IMR-90 (cell line): ENCODE data around the gene SCARF2. TPM values are rescaled to one million over a fixed set of nuclear protein-coding genes. Genes with fewer than 3 reads are reported as not detected.

Experiments used
- ATAC-seq: fragments of 200-7000 bp; cut with Tn5 transposase; 2 replicates; pipeline ENCODE4 v1.9.1; 2020; ENCODE audit warnings: low read depth, mild to moderate bottlenecking, moderate library complexity
- BruUV-seq: library from RNA; stranded (reverse); fragments of 400-500 nt; replicated peaks from 2 replicates; lab custom pipeline; 2021; lab: Mats Ljungman, UMichigan
- CTCF ChIA-PET: fragments of 300-600 bp; formaldehyde crosslinking; extraction: SDS; loops from one replicate; lab custom pipeline; 2021; ENCODE audit warnings: antibody characterized with exemption; lab: Yijun Ruan, JAX
- POLR2A ChIA-PET: fragments of 300-600 bp; sonication (Branson Sonifier 250); formaldehyde crosslinking; loops from one replicate; lab custom pipeline; 2022; ENCODE audit warnings: antibody characterized with exemption; ENCODE audit not compliant: unreplicated experiment; lab: Charles Lee
- DNase-seq: peaks from one replicate; pipeline ENCODE4 v3.0.0; 2013
- H2AFZ ChIP-seq: replicated peaks from 2 replicates; pipeline ENCODE3; 2013; ENCODE audit warnings: low read length, mild to moderate bottlenecking; ENCODE audit not compliant: poor library complexity
- H2AK5ac ChIP-seq: 2 replicates; pipeline ENCODE4 v1.6.1; 2013; ENCODE audit warnings: low read depth, low read length, inconsistent platforms
- H2AK9ac ChIP-seq: replicated peaks from 2 replicates; pipeline ENCODE3; 2013; ENCODE audit warnings: mild to moderate bottlenecking, low read depth, low read length, moderate library complexity; ENCODE audit not compliant: poor library complexity
- H2BK120ac ChIP-seq: 2 replicates; pipeline ENCODE4 v1.6.1; 2013; ENCODE audit warnings: low read depth, low read length, inconsistent platforms
- H2BK15ac ChIP-seq: 3 replicates; pipeline ENCODE4 v1.6.1; 2013; ENCODE audit warnings: low read depth, low read length, inconsistent platforms
- H2BK20ac ChIP-seq: 2 replicates; pipeline ENCODE4 v1.6.1; 2013; ENCODE audit warnings: low read depth, mild to moderate bottlenecking, inconsistent platforms, low read length, moderate library complexity
- H2BK5ac ChIP-seq: 2 replicates; pipeline ENCODE4 v1.6.1; 2013; ENCODE audit warnings: mild to moderate bottlenecking, low read depth, low read length, inconsistent platforms; ENCODE audit not compliant: poor library complexity, severe bottlenecking
- H3K14ac ChIP-seq: replicated peaks from 2 replicates; pipeline ENCODE4 v1.6.1; 2013; ENCODE audit warnings: low read depth, low read length, inconsistent platforms
- H3K18ac ChIP-seq: 2 replicates; pipeline ENCODE4 v1.6.1; 2013; ENCODE audit warnings: low read depth, low read length, control low read depth
- H3K23ac ChIP-seq: 2 replicates; pipeline ENCODE4 v1.6.1; 2013; ENCODE audit warnings: low read depth, low read length, inconsistent platforms
- H3K27ac ChIP-seq: 2 replicates; pipeline ENCODE4 v1.5.1; 2013; ENCODE audit warnings: mild to moderate bottlenecking, control low read depth, low read length; ENCODE audit not compliant: insufficient read depth
- H3K27me3 ChIP-seq: 2 replicates; pipeline ENCODE4 v1.6.1; 2013; ENCODE audit warnings: low read length; ENCODE audit not compliant: control insufficient read depth, insufficient read depth
- H3K36me3 ChIP-seq: 2 replicates; pipeline ENCODE4 v1.6.1; 2013; ENCODE audit warnings: low read length, mixed read lengths; ENCODE audit not compliant: control insufficient read depth, insufficient read depth
- H3K4ac ChIP-seq: 2 replicates; pipeline ENCODE4 v1.6.1; 2013; ENCODE audit warnings: low read depth, low read length, inconsistent platforms
- H3K4me1 ChIP-seq: 2 replicates; pipeline ENCODE4 v1.6.1; 2013; ENCODE audit warnings: low read length, mixed read lengths; ENCODE audit not compliant: control insufficient read depth, insufficient read depth
- H3K4me2 ChIP-seq: 2 replicates; pipeline ENCODE4 v1.6.1; 2013; ENCODE audit warnings: low read depth, mild to moderate bottlenecking, control low read depth, low read length, moderate library complexity
- H3K4me3 ChIP-seq: 2 replicates; pipeline ENCODE4 v1.5.1; 2013; ENCODE audit warnings: low read depth, mild to moderate bottlenecking, control low read depth, low read length, moderate library complexity; ENCODE audit not compliant: insufficient read depth
- H3K56ac ChIP-seq: 2 replicates; pipeline ENCODE4 v1.6.1; 2013; ENCODE audit warnings: low read length, inconsistent platforms; ENCODE audit not compliant: insufficient read depth; ENCODE audit errors: extremely low read depth
- H3K79me1 ChIP-seq, 2 experiments: 2 replicates each; pipeline ENCODE4 v1.6.1; 2013; ENCODE audit warnings: low read length in 2 of 2, inconsistent platforms in 1 of 2, low read depth in 1 of 2
- H3K9ac ChIP-seq: 2 replicates; pipeline ENCODE4 v1.6.1; 2013; ENCODE audit warnings: low read depth, low read length, control low read depth
- H3K9me1 ChIP-seq: 2 replicates; pipeline ENCODE4 v1.6.1; 2013; ENCODE audit warnings: low read length, inconsistent platforms; ENCODE audit not compliant: insufficient read depth
- H3K9me3 ChIP-seq: 2 replicates; pipeline ENCODE4 v1.6.1; 2013; ENCODE audit warnings: low read length; ENCODE audit not compliant: control insufficient read depth, insufficient read depth
- H4K20me1 ChIP-seq: 2 replicates; pipeline ENCODE4 v1.6.1; 2013; ENCODE audit warnings: low read length, inconsistent platforms; ENCODE audit not compliant: insufficient read depth
- H4K5ac ChIP-seq: 2 replicates; pipeline ENCODE4 v1.6.1; 2013; ENCODE audit warnings: mild to moderate bottlenecking, low read depth, low read length, control low read depth
- H4K8ac ChIP-seq, 2 experiments: 2 replicates each; pipeline ENCODE4 v1.6.1; 2013; ENCODE audit warnings: low read depth in 2 of 2, low read length in 2 of 2, control low read depth in 1 of 2, inconsistent platforms in 1 of 2
- H4K91ac ChIP-seq: 2 replicates; pipeline ENCODE4 v1.6.1; 2013; ENCODE audit warnings: low read depth, low read length, inconsistent platforms; ENCODE audit not compliant: insufficient read depth
- FOS ChIP-seq: fragments of 150-350 bp; IDR thresholded peaks from 2 replicates; pipeline ENCODE4 v1.6.1; 2016; ENCODE audit warnings: low read depth, low read length
- MAFK ChIP-seq: IDR thresholded peaks from 2 replicates; pipeline ENCODE4 v1.6.1; 2012; ENCODE audit warnings: low read depth, low read length, improper control_type of control experiment
- MAZ ChIP-seq: IDR thresholded peaks from 2 replicates; pipeline ENCODE4 v1.6.1; 2012; ENCODE audit warnings: low read depth, mild to moderate bottlenecking, low read length, improper control_type of control experiment, moderate library complexity, borderline replicate concordance
- MXI1 ChIP-seq: IDR thresholded peaks from 2 replicates; pipeline ENCODE4 v1.6.1; 2012; ENCODE audit warnings: low read depth, mild to moderate bottlenecking, low read length, moderate library complexity, borderline replicate concordance
- NFE2L2 ChIP-seq: fragments of 150-350 bp; IDR thresholded peaks from 2 replicates; pipeline ENCODE4 v1.6.1; 2016; ENCODE audit warnings: low read depth, mild to moderate bottlenecking, low read length
- POLR2A ChIP-seq: IDR thresholded peaks from 2 replicates; pipeline ENCODE4 v1.6.1; 2012; ENCODE audit warnings: mild to moderate bottlenecking, low read depth, low read length
- RFX5 ChIP-seq: IDR thresholded peaks from 2 replicates; pipeline ENCODE4 v1.8.0; 2012; ENCODE audit warnings: low read depth, mild to moderate bottlenecking, low read length, moderate library complexity
- WGBS, 2 experiments: methylation state at CpG; one replicate each; pipeline versions ENCODE4 v1.1.5 to v1.1.7; 2013; ENCODE audit warnings: missing lambda C conversion rate in 2 of 2; ENCODE audit not compliant: insufficient read length in 1 of 2; ENCODE audit errors: extremely low coverage in 2 of 2; 5-methylcytosine and 5-hydroxymethylcytosine counted together
- dilution Hi-C: fragments of 300-500 bp; cut with HindIII; formaldehyde crosslinking; loops from one replicate; pipeline ENCODE4 v1.14.3; 2018; ENCODE audit warnings: low sequenced_read_pairs; ENCODE audit not compliant: unreplicated experiment
- in situ Hi-C: fragments of 300-500 bp; cut with MboI; formaldehyde crosslinking; loops from 3 replicates; pipeline ENCODE4 v1.14.3; 2019; ENCODE audit warnings: low sequenced_read_pairs, inconsistent platforms, mixed read lengths
- intact Hi-C: fragments of 100-400 bp; cut with micrococcal nuclease; formaldehyde crosslinking; loops from 2 replicates; pipeline ENCODE4 v1.10.0; 2022
- polyA plus RNA-seq, 3 experiments: library from polyadenylated mRNA; depleted of rRNA; stranded (reverse); fragments of >200 nt; gene quantifications; 2 replicates each; pipeline ENCODE4 v1.2.3, GENCODE V29; 2012; ENCODE audit warnings: low replicate concordance in 1 of 3
- total RNA-seq: library from RNA; depleted of rRNA; stranded (reverse); fragments of >200 nt; gene quantifications from 2 replicates; pipeline ENCODE4 v1.2.3, GENCODE V29; 2012
- TF ChIP-seq, protein P1 (sequence below): fragments of 150-350 bp; IDR thresholded peaks from 2 replicates; pipeline ENCODE4 v1.6.1; 2017; ENCODE audit warnings: mild to moderate bottlenecking, antibody characterized with exemption, low read length, low read depth

The SCARF2 gene
- total and polyA plus RNA-seq, 2 of the 4 experiments (the other 2 are of a cell fraction), result 3.4 to 37.0 TPM

DNA sequence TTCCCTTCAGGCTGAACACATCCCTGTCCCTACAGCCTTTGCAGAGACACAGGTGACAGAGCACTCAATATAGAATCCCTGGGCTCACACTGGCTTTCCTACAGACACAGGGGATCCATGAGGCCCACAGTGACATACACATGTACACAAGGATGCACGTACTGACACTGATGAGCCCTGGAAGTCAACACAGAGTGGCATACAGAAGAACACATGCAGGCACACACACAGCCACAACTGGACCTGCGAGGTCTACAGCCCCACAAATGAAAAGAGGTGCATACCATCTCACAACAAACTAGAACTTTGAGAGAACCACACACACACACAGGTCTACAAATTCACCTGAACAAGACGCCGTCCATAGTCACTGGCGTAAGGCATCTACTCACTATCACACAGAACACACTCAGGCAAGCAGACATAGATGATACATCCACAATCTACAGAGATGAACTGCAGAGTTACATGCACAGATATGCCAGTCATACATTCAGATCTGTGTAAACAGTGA is 47.2 kb downstream of the SCARF2 start:
- Histone ChIP-seq H3K4me1 (peaks cover 10% of the 10 kb centered on the region), H3K4me2 (no peak overlapping the region), H3K27ac (no peak overlapping the region), H3K18ac (no peak overlapping the region), H3K4me3 (no peak overlapping the region), H2BK120ac (no peak overlapping the region), H2BK20ac (no peak overlapping the region), H4K8ac (no peak overlapping the region), H3K4ac (no peak overlapping the region), H3K27me3 (no peaks in the 10 kb centered on the region; the same call in 1 of the 2 replicates), H4K91ac (no peak overlapping the region), H3K9me1 (peaks cover 16% of the 10 kb centered on the region), H3K9ac (no peak overlapping the region), H2AFZ (no peak overlapping the region), H2BK15ac (no peak overlapping the region), H3K14ac (no peak overlapping the region), H2AK9ac (no peak overlapping the region), H3K56ac (no peak overlapping the region), H3K9me3 (peaks cover 5% of the 10 kb centered on the region), H4K20me1 (peaks cover 6% of the 10 kb centered on the region), H3K36me3 (0 out of 2 replicates have a peak, but pooled peaks cover under 1% of the 10 kb centered on the region), H4K5ac (no peak overlapping the region), H2AK5ac (no peak overlapping the region), H2BK5ac (no peak overlapping the region), H3K79me1 (peaks cover 6 to 15% of the 10 kb centered on the region in 2 experiments; a peak in 2 of 4 replicates), H3K23ac (no peak overlapping the region)
- ATAC-seq (no peak), DNase-seq (no peak)
- 100% methylated on average over 3 of the region's 5 CpGs; no CpG with 5 or more reads in 1 of the 2 experiments for WGBS, 2 experiments
- dilution Hi-C loops, result no loop called here
- intact Hi-C loops, result no loop called here
- BruUV-seq, result no TSS peak
- TF ChIP-seq MAFK, result no peak
- TF ChIP-seq POLR2A, result no peak
- no peak for TF ChIP-seq MXI1
- TF ChIP-seq, protein P1, sequence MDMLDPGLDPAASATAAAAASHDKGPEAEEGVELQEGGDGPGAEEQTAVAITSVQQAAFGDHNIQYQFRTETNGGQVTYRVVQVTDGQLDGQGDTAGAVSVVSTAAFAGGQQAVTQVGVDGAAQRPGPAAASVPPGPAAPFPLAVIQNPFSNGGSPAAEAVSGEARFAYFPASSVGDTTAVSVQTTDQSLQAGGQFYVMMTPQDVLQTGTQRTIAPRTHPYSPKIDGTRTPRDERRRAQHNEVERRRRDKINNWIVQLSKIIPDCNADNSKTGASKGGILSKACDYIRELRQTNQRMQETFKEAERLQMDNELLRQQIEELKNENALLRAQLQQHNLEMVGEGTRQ, result no peak
- TF ChIP-seq FOS, result no peak
- TF ChIP-seq NFE2L2, result no peak
- no peak for TF ChIP-seq RFX5
- TF ChIP-seq MAZ, result no peak
- ChIA-PET CTCF (no interaction called here), POLR2A (no interaction called here)
- in situ Hi-C loops, result loop anchor here (10.0 kb wide), 1 partner anchor 64 kb away; no protein-coding TSS in a partner anchor
